K562 (cell line): ENCODE results near the gene SEC31A.

ENCODE experiments used
- BRF2 ChIP-seq: IDR thresholded peaks from 3 replicates; pipeline ENCODE4 v1.6.1; 2011; ENCODE audit warnings: borderline replicate concordance, mild to moderate bottlenecking; ENCODE audit not compliant: insufficient read length, insufficient read depth
- CBX2 ChIP-seq: fragments of 200-600 bp; sonication (generic); IDR thresholded peaks from one replicate; pipeline ENCODE4 v1.6.1; 2012; ENCODE audit warnings: mild to moderate bottlenecking, low read length, inconsistent platforms; ENCODE audit not compliant: insufficient read depth, poor library complexity, severe bottlenecking
- EP300 ChIP-seq: IDR thresholded peaks from 2 replicates; pipeline ENCODE4 v1.6.1; 2012; ENCODE audit warnings: low read length, improper control_type of control experiment
- ETV6 ChIP-seq, 3 experiments: fragments of 150-350 bp in 1 of 3; sonication (generic) in 1 of 3; formaldehyde crosslinking in 1 of 3; IDR thresholded peaks; 2 replicates each; pipeline versions ENCODE4 v1.6.1 to v1.8.0; 2014 to 2022; ENCODE audit warnings: borderline replicate concordance in 2 of 3, low read depth in 2 of 3, antibody characterized with exemption in 1 of 3, low read length in 1 of 3, mild to moderate bottlenecking in 1 of 3, missing genetic modification reagents in 1 of 3
- FOXM1 ChIP-seq, 2 experiments: fragments of 450-650 bp in 1 of 2; sonication (generic) in 1 of 2; formaldehyde crosslinking in 1 of 2; IDR thresholded peaks; 2 replicates each; pipeline versions ENCODE4 v1.6.1 to v1.9.0; 2017 to 2022; ENCODE audit warnings: low read depth in 2 of 2, mild to moderate bottlenecking in 2 of 2, missing genetic modification reagents in 1 of 2, moderate library complexity in 1 of 2
- KDM1A ChIP-seq, 2 experiments: fragments of 450-650 bp; IDR thresholded peaks; 2 replicates each; pipeline ENCODE4 v1.6.1; 2016; ENCODE audit warnings: mild to moderate bottlenecking in 2 of 2
- KLF6 ChIP-seq: fragments of 250-450 bp; sonication (Bioruptor Pico); IDR thresholded peaks from 2 replicates; pipeline ENCODE4 v1.4.0; 2020; ENCODE audit warnings: mild to moderate bottlenecking, moderate library complexity, borderline replicate concordance
- PHB ChIP-seq: fragments of 250-450 bp; sonication (Bioruptor Pico); IDR thresholded peaks from 2 replicates; pipeline ENCODE4 v1.5.0; 2021
- YY1 ChIP-seq, 3 experiments: IDR thresholded peaks; 2 replicates each; pipeline ENCODE4 v1.6.1; 2011; ENCODE audit warnings: low read length in 2 of 3, mild to moderate bottlenecking in 2 of 3, moderate library complexity in 2 of 3, borderline replicate concordance in 1 of 3, control low read depth in 1 of 3, low read depth in 1 of 3; ENCODE audit not compliant: insufficient read depth in 3 of 3, insufficient replicate concordance in 2 of 3, control insufficient read depth in 1 of 3, insufficient read length in 1 of 3; ENCODE audit errors: extremely low read depth in 1 of 3
- TF ChIP-seq, protein P1 (sequence below), 3 experiments: IDR thresholded peaks in 2 of 3; conservative IDR thresholded peaks in 1 of 3; 2 replicates each; pipeline ENCODE4 v1.5.1; 2011 to 2012; ENCODE audit warnings: low read length in 3 of 3, mild to moderate bottlenecking in 3 of 3, control low read depth in 2 of 3, improper control_type of control experiment in 1 of 3, inconsistent platforms in 1 of 3, low read depth in 1 of 3, mixed read lengths in 1 of 3, moderate library complexity in 1 of 3; ENCODE audit not compliant: insufficient read depth in 2 of 3

DNA sequence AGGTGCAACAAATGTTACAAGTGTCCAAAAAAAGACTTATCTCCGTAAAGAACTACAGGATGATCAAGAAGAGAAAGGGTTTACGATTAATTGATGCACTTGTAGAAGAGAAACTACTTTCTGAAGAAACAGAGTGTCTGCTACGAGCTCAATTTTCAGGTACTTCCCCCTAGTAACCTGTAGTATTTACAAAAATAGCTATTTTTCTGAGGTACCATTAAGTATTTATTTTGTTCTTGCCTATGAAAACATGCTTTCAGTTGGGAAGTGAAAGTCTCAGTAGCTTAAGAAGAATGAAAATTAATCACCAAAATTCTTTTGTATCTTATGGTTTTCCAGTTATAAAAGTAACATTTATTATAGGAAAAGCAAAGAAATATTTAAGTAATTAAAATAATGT lies 15.5 kb upstream of the SEC31A start:
- TF ChIP-seq ETV6 (IDR thresholded peaks at IDR 0.05; ENCODE audit: borderline replicate concordance in 1 of 2, low read depth in 2 of 2, low read length in 1 of 2) (no peak), ETV6 (CRISPR knock-in tag; IDR thresholded peaks at IDR 0.05; ENCODE audit: borderline replicate concordance) (no peak), PHB (no peak), KDM1A (IDR thresholded peaks at IDR 0.05) (no peak), FOXM1 (IDR thresholded peaks at IDR 0.05; ENCODE audit: low read depth) (no peak), FOXM1 (CRISPR knock-in tag; IDR thresholded peaks at IDR 0.05; ENCODE audit: low read depth) (no peak), CBX2 (no peak), BRF2 (no peak), KLF6 (CRISPR knock-in tag) (no peak), EP300 (no peak), YY1 (IDR thresholded peaks at IDR 0.05; ENCODE audit: borderline replicate concordance in 1 of 3, control insufficient read depth in 1 of 3, extremely low read depth in 1 of 3, insufficient read depth in 3 of 3, insufficient read length in 1 of 3, insufficient replicate concordance in 2 of 3, low read depth in 1 of 3, low read length in 2 of 3) (no peak)
- TF ChIP-seq, protein P1, sequence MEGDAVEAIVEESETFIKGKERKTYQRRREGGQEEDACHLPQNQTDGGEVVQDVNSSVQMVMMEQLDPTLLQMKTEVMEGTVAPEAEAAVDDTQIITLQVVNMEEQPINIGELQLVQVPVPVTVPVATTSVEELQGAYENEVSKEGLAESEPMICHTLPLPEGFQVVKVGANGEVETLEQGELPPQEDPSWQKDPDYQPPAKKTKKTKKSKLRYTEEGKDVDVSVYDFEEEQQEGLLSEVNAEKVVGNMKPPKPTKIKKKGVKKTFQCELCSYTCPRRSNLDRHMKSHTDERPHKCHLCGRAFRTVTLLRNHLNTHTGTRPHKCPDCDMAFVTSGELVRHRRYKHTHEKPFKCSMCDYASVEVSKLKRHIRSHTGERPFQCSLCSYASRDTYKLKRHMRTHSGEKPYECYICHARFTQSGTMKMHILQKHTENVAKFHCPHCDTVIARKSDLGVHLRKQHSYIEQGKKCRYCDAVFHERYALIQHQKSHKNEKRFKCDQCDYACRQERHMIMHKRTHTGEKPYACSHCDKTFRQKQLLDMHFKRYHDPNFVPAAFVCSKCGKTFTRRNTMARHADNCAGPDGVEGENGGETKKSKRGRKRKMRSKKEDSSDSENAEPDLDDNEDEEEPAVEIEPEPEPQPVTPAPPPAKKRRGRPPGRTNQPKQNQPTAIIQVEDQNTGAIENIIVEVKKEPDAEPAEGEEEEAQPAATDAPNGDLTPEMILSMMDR (IDR thresholded peaks at IDR 0.05 in 2 of 3, conservative IDR thresholded peaks at IDR 0.05 in 1 of 3; ENCODE audit: insufficient read depth in 2 of 3, low read depth in 1 of 3, low read length in 3 of 3), result no peak
